Suprapubic skin (tissue), 4 donors: ENCODE measurements around the gene TOP1.

Experiments used
- CTCF ChIP-seq, 2 donors: fragments of 200-600 bp in 1 of 2; fragments of 450-650 bp in 1 of 2; sonication (generic) in 1 of 2; IDR thresholded peaks; one replicate each; pipeline ENCODE4 v1.5.1; 2016 to 2019; ENCODE audit warnings: antibody characterized with exemption in 2 of 2, mild to moderate bottlenecking in 1 of 2, moderate library complexity in 1 of 2
- EP300 ChIP-seq: sonication (generic); formaldehyde crosslinking; IDR thresholded peaks from one replicate; pipeline ENCODE4 v1.6.1; 2017; ENCODE audit warnings: antibody characterized with exemption
- POLR2A ChIP-seq, 2 donors: fragments of 450-650 bp; IDR thresholded peaks; one replicate each; pipeline ENCODE4 v1.6.1; 2017; ENCODE audit warnings: antibody characterized with exemption in 2 of 2, mild to moderate bottlenecking in 2 of 2, moderate library complexity in 2 of 2
- POLR2AphosphoS5 ChIP-seq, 3 donors: sonication (generic); formaldehyde crosslinking; IDR thresholded peaks; one replicate each; pipeline ENCODE4 v1.6.1; 2017; ENCODE audit warnings: antibody characterized with exemption in 3 of 3

- TF ChIP-seq POLR2AphosphoS5 (IDR thresholded peaks at IDR 0.05) (no peak), CTCF (IDR thresholded peaks at IDR 0.05) (peak; percentile 51 to 55), EP300 (no peak), POLR2A (IDR thresholded peaks at IDR 0.05) (no peak)
Measured at GRCh38 chr20:41135187-41135887, 106.7 kb downstream of the TOP1 start.
